Fibroblast of lung (primary cell): ENCODE data around the gene PPP1R9A. TPM values are rescaled to one million over a fixed set of nuclear protein-coding genes. Genes with fewer than 3 reads are reported as not detected.

ENCODE experiments used
- DNase-seq, 2 donors: peaks; one replicate each; pipeline versions ENCODE4 v3.0.0 to v3.0.0-alpha.2; 2010; ENCODE audit warnings: low read depth in 2 of 2
- H2AFZ ChIP-seq: 2 replicates; pipeline ENCODE4 v1.5.1; 2012; ENCODE audit warnings: low read length, control low read depth, inconsistent platforms
- H3K27ac ChIP-seq: 2 replicates; pipeline ENCODE4 v1.5.1; 2011; ENCODE audit warnings: low read length, control low read depth; ENCODE audit not compliant: insufficient read depth
- H3K27me3 ChIP-seq: 2 replicates; pipeline ENCODE4 v1.5.1; 2011; ENCODE audit warnings: mild to moderate bottlenecking, low read length; ENCODE audit not compliant: control insufficient read depth, insufficient read depth
- H3K36me3 ChIP-seq: 2 replicates; pipeline ENCODE4 v1.5.1; 2011; ENCODE audit warnings: low read length; ENCODE audit not compliant: control insufficient read depth, insufficient read depth
- H3K4me1 ChIP-seq: 2 replicates; pipeline ENCODE4 v1.5.1; 2011; ENCODE audit warnings: low read length; ENCODE audit not compliant: control insufficient read depth, insufficient read depth; ENCODE audit errors: extremely low read depth
- H3K4me2 ChIP-seq: 2 replicates; pipeline ENCODE4 v1.5.1; 2011; ENCODE audit warnings: low read length, control low read depth; ENCODE audit not compliant: insufficient read depth; ENCODE audit errors: extremely low read depth
- H3K4me3 ChIP-seq, 4 experiments: fragments of 200-600 bp in 1 of 4; sonication (generic) in 1 of 4; replicated peaks in 1 of 4; 2 replicates each; pipeline ENCODE4 v1.5.1; 2011 to 2016; ENCODE audit warnings: low read length in 4 of 4, low read depth in 3 of 4, mild to moderate bottlenecking in 3 of 4, control low read depth in 2 of 4, inconsistent platforms in 1 of 4, mixed read lengths in 1 of 4; ENCODE audit not compliant: insufficient read depth in 1 of 4; ENCODE audit errors: control extremely low read depth in 1 of 4
- H3K79me2 ChIP-seq: 2 replicates; pipeline ENCODE4 v1.5.1; 2012; ENCODE audit warnings: mild to moderate bottlenecking, low read length, inconsistent platforms; ENCODE audit not compliant: control insufficient read depth, insufficient read depth
- H3K9ac ChIP-seq: 2 replicates; pipeline ENCODE4 v1.5.1; 2011; ENCODE audit warnings: mild to moderate bottlenecking, low read length, control low read depth; ENCODE audit not compliant: insufficient read depth
- H3K9me3 ChIP-seq: 2 replicates; pipeline ENCODE4 v1.5.1; 2012; ENCODE audit warnings: low read depth, low read length; ENCODE audit not compliant: control insufficient read depth, insufficient read depth
- H4K20me1 ChIP-seq: 2 replicates; pipeline ENCODE4 v1.5.1; 2011; ENCODE audit warnings: low read length; ENCODE audit not compliant: control insufficient read depth, insufficient read depth; ENCODE audit errors: extremely low read depth
- CTCF ChIP-seq, 2 donors: IDR thresholded peaks in 1 of 2; conservative IDR thresholded peaks in 1 of 2; 1 replicate in 1 of 2; 2 replicates in 1 of 2; pipeline ENCODE4 v1.5.1; 2011 to 2012; ENCODE audit warnings: low read length in 2 of 2, control low read depth in 1 of 2, inconsistent platforms in 1 of 2, low read depth in 1 of 2, mild to moderate bottlenecking in 1 of 2
- EZH2 ChIP-seq: IDR thresholded peaks from 2 replicates; pipeline ENCODE4 v1.5.1; 2012; ENCODE audit warnings: low read length, control low read depth, mild to moderate bottlenecking; ENCODE audit errors: missing control alignments
- polyA plus RNA-seq, 2 donors: library from polyadenylated mRNA; depleted of rRNA in 1 of 2; stranded (reverse) in 1 of 2; unstranded in 1 of 2; fragments of >200 nt; gene quantifications; 2 replicates each; pipeline ENCODE4 v1.2.1, GENCODE V29; 2011 to 2012; ENCODE audit warnings: missing spikeins in 1 of 2
- total RNA-seq: library from RNA; depleted of rRNA; stranded (reverse); fragments of >200 nt; gene quantifications from 2 replicates; pipeline ENCODE4 v1.2.1, GENCODE V29; 2014

PPP1R9A gene
- total and polyA plus RNA-seq, 2 donors (not counting 1 experiment from before 2014, with no cell fraction given) = 0.68 to 3.3 TPM

GRCh38 chr7:95056901-95057300, 149.5 kb downstream of the PPP1R9A start:
- Histone ChIP-seq H3K27me3 (no peaks in the 10 kb centered on the region), H3K79me2 (no peaks in the 10 kb centered on the region), H3K9me3 (no peaks in the 10 kb centered on the region), H3K4me2 (no peak overlapping the region), H2AFZ (no peak overlapping the region), H3K4me3 (no peak overlapping the region), H3K4me1 (no peaks in the 10 kb centered on the region), H3K9ac (no peak overlapping the region), H3K36me3 (no peaks in the 10 kb centered on the region), H4K20me1 (no peaks in the 10 kb centered on the region), H3K27ac (no peak overlapping the region)
- DNase-seq = no peak
- TF ChIP-seq EZH2 = no peak
- no peak for TF ChIP-seq CTCF (conservative IDR thresholded peaks at IDR 0.05 in 1 of 2, IDR thresholded peaks at IDR 0.05 in 1 of 2; ENCODE audit: low read depth in 1 of 2, low read length in 2 of 2)

GRCh38 chr7:95059842-95060313, 152.5 kb downstream of the PPP1R9A start:
- no peaks in the 10 kb centered on the region for H3K36me3 ChIP-seq
- H3K9me3 ChIP-seq = no peaks in the 10 kb centered on the region
- no peak overlapping the region for H3K9ac ChIP-seq
- H3K4me2 ChIP-seq = no peak overlapping the region
- no peak overlapping the region for H3K4me3 ChIP-seq
- no peaks in the 10 kb centered on the region for H4K20me1 ChIP-seq
- no peak overlapping the region for H3K27ac ChIP-seq
- no peaks in the 10 kb centered on the region for H3K79me2 ChIP-seq
- TF ChIP-seq CTCF (conservative IDR thresholded peaks at IDR 0.05 in 1 of 2, IDR thresholded peaks at IDR 0.05 in 1 of 2; ENCODE audit: low read depth in 1 of 2, low read length in 2 of 2) = no peak
- TF ChIP-seq EZH2 = no peak
- DNase-seq = peak in 1 of 2 donors; percentile 6
- H3K4me1 ChIP-seq = no peaks in the 10 kb centered on the region
- peak overlapping the region; percentile 39 for H2AFZ ChIP-seq
- no peaks in the 10 kb centered on the region for H3K27me3 ChIP-seq

GRCh38 chr7:95062901-95063300, 155.5 kb downstream of the PPP1R9A start:
- no peak overlapping the region for H3K27ac ChIP-seq
- H3K4me1 ChIP-seq = no peaks in the 10 kb centered on the region
- no peak overlapping the region for H3K9ac ChIP-seq
- H3K4me2 ChIP-seq = no peak overlapping the region
- no peak overlapping the region for H2AFZ ChIP-seq
- TF ChIP-seq EZH2 (no peak), CTCF (conservative IDR thresholded peaks at IDR 0.05 in 1 of 2, IDR thresholded peaks at IDR 0.05 in 1 of 2; ENCODE audit: low read depth in 1 of 2, low read length in 2 of 2) (no peak)
- DNase-seq = no peak
- H3K4me3 ChIP-seq = no peak overlapping the region
- H3K79me2 ChIP-seq = no peaks in the 10 kb centered on the region
- H3K27me3 ChIP-seq = no peaks in the 10 kb centered on the region
- no peaks in the 10 kb centered on the region for H3K36me3 ChIP-seq
- H4K20me1 ChIP-seq = no peaks in the 10 kb centered on the region
- H3K9me3 ChIP-seq = no peaks in the 10 kb centered on the region
